Activated CD8-positive, alpha-beta memory T cell treated with anti-CD3 and anti-CD28 coated beads, Interleukin-2, amount 50 U/mL, for 1 hour (primary cell): ENCODE data around the gene ARMH4.

Experiments used
- DNase-seq: peaks from one replicate; pipeline ENCODE4 v3.0.0-alpha.2; 2020; ENCODE audit errors: extremely low read depth

The ARMH4 gene

DNA sequence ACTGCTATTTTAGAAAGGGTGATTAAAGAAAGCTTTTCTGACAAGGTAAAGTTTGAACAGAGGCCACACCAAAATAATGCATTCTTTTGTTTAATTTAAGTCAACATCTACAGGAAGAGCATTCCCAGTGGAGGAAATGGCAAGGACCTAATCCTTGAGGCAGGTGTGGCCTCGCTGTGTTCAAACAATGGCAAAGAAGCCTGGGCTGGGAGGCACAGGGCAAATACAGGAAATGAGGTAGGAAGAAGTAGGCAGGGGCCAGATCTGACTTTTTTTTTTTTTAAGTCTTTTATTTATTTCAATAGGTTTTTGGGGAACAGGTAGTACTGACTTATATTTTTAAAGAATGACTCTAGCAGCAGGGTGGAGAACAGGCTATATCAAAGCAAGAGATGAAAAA lies 53.5 kb downstream of the ARMH4 start:
- no peak for DNase-seq

- no peak for DNase-seq
These were observed 55.3 kb downstream of the ARMH4 start for GRCh38 chr14:58096731-58097130.

- no peak for DNase-seq
These were observed 60.0 kb downstream of the ARMH4 start for GRCh38 chr14:58091883-58092630.

- no peak for DNase-seq
These were observed 62.4 kb downstream of the ARMH4 start for GRCh38 chr14:58089612-58090011.

GRCh38 chr14:58088961-58089360 lies 63.1 kb downstream of the ARMH4 start:
- no peak for DNase-seq

DNA sequence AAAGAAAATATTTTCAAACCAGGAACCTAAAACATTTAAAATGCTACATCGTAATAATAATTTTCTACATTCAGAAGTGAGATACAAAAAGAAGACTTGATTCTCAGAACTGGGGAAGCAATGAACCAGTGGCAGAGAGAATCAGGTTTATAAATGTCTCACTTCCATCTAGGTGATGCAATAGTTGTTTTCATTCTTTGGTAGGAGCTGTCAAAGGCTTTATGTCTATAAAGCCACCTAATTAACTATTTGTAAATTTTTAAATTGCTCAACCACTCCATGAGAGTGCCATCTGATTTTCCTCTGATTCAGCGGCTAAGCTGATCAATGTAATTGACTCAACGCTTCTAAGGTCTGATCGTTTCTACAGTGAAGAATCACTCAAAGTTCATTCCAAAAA lies 66.1 kb downstream of the ARMH4 start:
- no peak for DNase-seq

DNA sequence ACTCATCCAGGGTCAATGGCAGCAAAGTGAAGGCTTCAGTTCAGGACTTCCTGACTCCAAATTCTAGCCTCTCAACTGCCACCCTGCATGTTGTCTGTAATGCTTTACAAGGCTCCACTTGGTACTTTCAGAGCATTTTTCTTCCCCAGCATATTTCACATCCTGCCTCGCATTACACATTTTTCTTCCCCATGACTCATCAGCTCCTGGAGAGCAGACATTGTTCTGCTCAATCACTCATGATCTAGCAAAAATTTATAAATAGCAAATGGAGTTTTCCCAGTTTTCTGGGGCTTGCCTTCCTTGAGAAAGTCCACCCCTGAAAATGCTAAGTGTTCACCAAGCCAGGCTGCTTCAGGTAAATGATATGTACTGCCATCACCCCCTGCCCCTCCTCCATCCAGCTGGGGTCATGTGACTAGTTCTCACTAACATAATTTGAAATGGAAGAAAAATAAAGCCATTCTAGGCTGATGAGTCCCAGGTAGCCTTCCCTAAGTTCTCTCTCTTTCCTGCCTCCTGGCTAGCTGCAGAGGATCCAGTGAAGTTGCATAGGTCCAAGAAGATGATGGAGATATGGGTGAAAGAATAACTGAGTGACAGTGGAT lies 69.4 kb downstream of the ARMH4 start:
- DNase-seq: no peak

DNA sequence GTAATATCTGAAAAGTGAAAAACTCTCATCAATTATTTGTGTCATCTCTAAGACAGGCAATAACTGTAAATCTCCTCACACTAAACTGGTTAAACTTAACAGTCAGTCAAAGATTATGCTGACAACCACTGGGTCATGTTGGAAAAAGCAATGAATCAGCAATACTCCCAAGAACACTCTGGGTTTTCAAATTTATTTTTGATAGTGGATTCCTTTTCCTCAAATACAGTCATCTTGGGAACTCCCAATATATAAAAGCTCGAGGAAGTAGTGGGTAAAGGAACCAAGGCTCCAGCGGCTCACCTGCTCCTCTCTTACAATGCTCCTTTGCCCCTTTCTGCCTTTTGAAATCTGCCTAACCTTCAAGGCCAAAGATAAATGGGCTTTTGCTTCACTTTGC lies 70.0 kb downstream of the ARMH4 start:
- DNase-seq: no peak

GRCh38 chr14:58078471-58078870 lies 73.5 kb downstream of the ARMH4 start:
- DNase-seq: no peak

GRCh38 chr14:58078068-58078467 lies 73.9 kb downstream of the ARMH4 start:
- DNase-seq: no peak

DNA sequence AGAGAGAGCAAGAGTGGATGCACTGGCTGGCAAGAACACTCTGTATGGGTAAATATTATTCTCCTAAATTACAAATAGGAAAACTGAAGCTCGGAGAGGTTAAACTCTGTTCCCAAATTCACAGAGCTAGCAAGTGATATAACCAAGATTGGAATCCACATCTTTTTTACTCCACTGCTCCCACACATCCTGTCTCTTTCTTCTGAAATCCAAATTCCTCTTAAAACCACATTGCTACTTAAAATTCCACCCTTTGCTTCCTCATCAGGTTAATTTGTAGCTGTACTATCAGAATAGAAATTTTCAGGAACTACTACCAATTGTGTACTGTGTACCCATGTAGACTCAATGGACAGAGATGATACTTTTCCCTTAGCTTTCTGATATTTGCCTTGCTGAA lies 74.4 kb downstream of the ARMH4 start:
- no peak for DNase-seq

DNA sequence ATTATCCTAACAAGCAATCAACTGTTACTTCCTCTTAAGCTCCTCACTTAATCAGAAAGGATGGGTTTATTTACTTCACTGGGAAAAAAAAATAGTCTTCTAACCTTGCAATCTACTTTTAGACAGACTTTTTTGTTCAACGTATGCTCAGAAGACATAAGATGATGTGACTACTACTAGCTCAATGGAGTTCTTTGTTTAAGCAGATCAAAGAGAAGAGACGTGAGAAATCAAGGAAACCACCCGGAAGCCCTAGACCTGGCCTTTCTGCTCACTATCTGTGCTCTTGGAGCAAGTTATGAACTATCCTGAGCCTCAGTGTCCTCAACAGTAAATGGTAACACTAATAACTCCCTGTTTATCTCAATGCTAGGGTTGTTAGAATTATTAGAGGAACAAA lies 78.5 kb downstream of the ARMH4 start:
- no peak for DNase-seq

DNA sequence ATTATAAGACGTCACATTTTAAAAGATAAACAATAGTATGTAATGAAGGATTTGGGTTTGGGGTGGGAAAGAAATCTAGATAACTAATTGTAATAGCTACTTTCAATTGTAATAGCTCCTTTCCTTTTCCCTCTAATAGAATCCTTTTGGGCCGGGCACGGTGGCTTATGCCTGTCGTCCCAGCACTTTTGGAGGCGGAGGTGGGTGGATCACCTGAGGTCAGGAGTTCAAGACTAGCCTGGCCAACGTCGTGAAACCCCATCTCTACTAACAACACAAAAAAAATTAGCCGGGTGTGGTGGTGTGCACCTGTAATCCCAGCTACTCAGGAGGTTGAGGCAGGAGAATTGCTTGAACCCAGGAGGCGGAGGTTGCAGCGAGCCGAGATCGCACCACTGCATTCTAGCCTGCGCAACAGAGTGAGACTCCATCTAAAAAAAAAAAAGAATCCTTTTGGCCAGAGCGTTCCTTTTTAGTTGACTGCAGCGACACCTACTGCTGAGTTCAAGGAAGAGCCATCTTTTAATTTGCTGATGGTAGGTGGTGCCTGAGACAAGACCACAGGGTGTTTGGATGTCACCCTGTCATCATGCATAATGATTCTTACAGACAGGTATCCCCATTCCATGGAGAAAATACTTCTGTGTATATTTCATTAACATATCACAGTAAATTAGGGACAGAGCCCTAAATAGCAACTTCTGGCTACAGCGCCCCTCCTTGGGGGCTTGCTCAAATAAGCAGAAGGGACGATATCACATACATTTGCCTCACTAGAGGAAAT lies 79.5 kb downstream of the ARMH4 start:
- DNase-seq: no peak

- no peak for DNase-seq
These were observed 80.7 kb downstream of the ARMH4 start for GRCh38 chr14:58071341-58071740.

DNA sequence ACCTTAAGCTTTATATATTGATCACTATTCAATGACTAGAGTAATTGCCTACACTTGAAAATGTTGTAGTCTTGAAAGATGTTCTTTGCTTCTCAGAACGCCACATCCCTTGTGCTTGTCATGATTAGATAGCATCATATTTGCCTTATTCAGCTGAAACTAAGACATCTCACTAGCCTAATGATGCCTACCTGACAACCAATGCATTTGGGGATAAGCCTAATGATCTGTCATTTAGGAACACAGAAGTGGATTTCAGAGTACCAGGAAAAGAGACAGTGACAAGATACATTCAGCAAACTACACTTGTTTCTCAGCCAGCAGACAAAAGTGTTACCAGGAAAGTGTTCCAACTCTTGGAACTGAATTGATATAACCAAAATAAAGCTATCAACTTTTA lies 83.7 kb downstream of the ARMH4 start:
- DNase-seq: no peak

- no peak for DNase-seq
These were observed 85.9 kb downstream of the ARMH4 start for GRCh38 chr14:58066115-58066514.

- no peak for DNase-seq
These were observed 90.4 kb downstream of the ARMH4 start for GRCh38 chr14:58061581-58061980.

DNA sequence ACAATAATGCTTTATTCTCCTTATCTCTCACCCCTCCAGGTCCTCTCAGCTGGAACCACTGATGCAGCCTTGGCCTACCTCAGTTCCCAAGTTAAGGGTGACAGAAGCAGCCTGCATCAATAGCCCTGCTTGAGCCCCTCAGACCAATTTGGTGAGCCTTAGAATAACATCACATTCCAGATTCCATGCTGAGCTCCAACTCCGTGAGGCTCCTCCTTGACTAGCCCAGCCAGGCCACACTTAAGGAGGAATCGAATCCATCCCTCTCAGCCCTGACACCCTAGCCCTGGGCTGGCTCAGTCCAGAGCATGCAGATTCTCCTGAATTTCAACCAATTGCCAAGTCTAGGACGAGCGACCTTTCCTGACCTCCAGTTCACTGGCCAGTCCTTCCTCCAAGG lies 91.1 kb downstream of the ARMH4 start:
- DNase-seq: no peak

GRCh38 chr14:58060077-58060476 lies 91.9 kb downstream of the ARMH4 start:
- no peak for DNase-seq

DNA sequence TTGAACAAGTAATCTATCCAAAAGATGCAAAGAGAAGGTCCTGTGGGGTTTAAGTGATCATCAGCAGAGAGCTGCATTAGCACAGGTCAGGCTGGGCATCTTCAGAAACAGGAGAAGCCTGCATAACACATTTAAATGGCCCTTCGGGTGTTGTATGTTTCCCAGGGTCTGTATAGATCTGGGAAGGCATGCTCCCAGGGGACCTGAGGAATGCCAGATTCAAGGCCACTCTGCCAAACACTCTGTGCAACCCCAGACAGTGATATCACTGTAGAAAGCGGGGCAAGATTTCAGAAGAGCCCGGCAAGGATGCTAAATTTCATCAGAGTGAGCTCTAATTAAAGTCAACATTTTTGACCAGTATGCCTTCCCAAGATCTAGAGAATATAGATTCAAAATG lies 92.9 kb downstream of the ARMH4 start:
- DNase-seq: no peak

DNA sequence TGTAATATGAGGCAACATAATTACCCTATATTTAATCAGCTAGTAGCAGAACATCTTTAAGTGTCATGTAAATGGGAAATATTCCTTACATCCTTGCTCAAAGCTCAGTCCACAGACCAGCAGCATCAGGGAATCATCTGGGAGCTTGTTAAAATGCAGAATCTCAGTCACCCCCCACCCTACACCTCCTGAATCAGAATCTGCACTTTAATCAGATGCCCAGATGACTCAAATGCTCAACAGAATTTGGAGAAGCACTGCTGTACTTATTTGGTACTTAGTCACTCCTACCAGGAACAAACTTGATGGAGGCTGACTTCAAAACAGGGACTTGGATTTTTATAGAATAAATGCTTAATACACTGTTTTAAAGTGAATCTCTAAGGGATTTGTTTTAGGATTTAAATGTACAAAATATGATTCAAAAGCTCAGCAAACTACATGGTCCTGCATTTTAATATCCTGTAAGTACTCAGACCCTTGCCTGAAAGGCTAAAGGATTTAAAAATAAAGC lies 96.5 kb downstream of the ARMH4 start:
- DNase-seq: no peak

DNA sequence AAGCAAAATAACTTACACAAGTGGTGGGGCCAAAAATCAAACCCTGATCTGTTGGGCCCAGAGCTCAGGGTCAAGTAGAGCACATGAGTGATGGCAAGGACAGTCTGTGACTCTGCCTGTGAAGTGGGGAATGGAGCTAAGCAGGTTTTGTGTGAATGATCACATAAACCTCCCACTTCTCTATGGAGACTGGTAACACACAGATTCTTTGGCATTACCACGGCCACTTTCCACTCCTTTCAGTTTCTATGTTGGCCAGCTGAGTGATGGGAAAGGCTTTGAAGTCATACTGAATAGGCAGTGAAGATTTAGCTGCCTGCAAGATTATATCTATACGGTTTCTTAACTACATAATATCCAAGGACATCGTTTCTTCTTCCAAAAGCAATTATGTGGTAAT lies 97.9 kb downstream of the ARMH4 start:
- DNase-seq: no peak

DNA sequence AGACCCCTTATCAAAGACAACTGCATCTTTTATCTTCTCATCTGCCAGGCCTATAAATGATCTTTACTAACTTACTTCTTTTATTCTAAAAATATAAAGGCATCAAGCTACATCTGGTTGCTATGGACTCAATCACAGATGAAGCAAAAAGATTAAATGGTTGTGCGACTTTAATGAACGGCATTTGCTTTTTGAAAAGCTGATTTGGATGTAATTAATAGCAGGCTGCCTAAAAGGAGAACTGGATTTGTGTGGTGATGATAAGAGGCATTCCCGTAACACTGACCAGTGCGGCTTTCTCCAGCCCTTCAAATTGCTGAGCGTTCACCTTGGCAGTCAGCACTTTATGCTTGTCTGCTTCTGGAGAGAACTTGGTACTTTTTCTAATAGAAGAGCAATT lies 103.8 kb downstream of the ARMH4 start:
- no peak for DNase-seq
